K562 (cell line): Measurements from ENCODE around the gene DCST1. TPM values are rescaled to one million over a fixed set of nuclear protein-coding genes. Genes with fewer than 3 reads are reported as not detected.

Experiments used
- ARID4B ChIP-seq: sonication (generic); formaldehyde crosslinking; IDR thresholded peaks from 2 replicates; pipeline ENCODE4 v1.8.0; 2022; ENCODE audit warnings: mild to moderate bottlenecking, missing genetic modification reagents
- CREB1 ChIP-seq, 2 experiments: sonication (generic) in 1 of 2; formaldehyde crosslinking in 1 of 2; IDR thresholded peaks; 2 replicates each; pipeline versions ENCODE4 v1.6.1 to v1.8.0; 2012 to 2022; ENCODE audit warnings: inconsistent platforms in 1 of 2, mild to moderate bottlenecking in 1 of 2, missing genetic modification reagents in 1 of 2, moderate library complexity in 1 of 2
- CXXC5 ChIP-seq: fragments of 250-450 bp; sonication (Bioruptor Pico); IDR thresholded peaks from 2 replicates; pipeline ENCODE4 v1.8.0; 2022; ENCODE audit warnings: inconsistent platforms, mild to moderate bottlenecking, moderate library complexity
- DEAF1 ChIP-seq: fragments of 450-650 bp; formaldehyde crosslinking; IDR thresholded peaks from 2 replicates; pipeline ENCODE4 v1.4.0; 2020; ENCODE audit warnings: mild to moderate bottlenecking, moderate library complexity
- HDAC1 ChIP-seq, 2 experiments: fragments of 450-650 bp; IDR thresholded peaks; 2 replicates each; pipeline ENCODE4 v1.6.1; 2016 to 2017; ENCODE audit warnings: inconsistent platforms in 1 of 2, mild to moderate bottlenecking in 1 of 2, moderate library complexity in 1 of 2
- KAT7 ChIP-seq: sonication (generic); formaldehyde crosslinking; IDR thresholded peaks from 2 replicates; pipeline ENCODE4 v1.8.0; 2022; ENCODE audit warnings: missing genetic modification reagents, mild to moderate bottlenecking, borderline replicate concordance
- KDM5B ChIP-seq: fragments of 200-600 bp; sonication (generic); IDR thresholded peaks from 2 replicates; pipeline ENCODE4 v1.6.1; 2012; ENCODE audit warnings: low read depth, mild to moderate bottlenecking, moderate library complexity, low read length, control low read depth, inconsistent platforms; ENCODE audit not compliant: insufficient replicate concordance
- RAD51 ChIP-seq: fragments of 450-650 bp; IDR thresholded peaks from 2 replicates; pipeline ENCODE4 v1.7.1; 2016; ENCODE audit warnings: low read depth, mild to moderate bottlenecking, borderline replicate concordance
- RNF219 ChIP-seq: fragments of 250-450 bp; sonication (Bioruptor Pico); IDR thresholded peaks from 2 replicates; pipeline ENCODE4 v1.5.0; 2022; ENCODE audit warnings: mild to moderate bottlenecking
- VEZF1 ChIP-seq: fragments of 200-800 bp; sonication (Bioruptor generic); IDR thresholded peaks from 2 replicates; pipeline ENCODE4 v1.6.1; 2017; ENCODE audit warnings: missing genetic modification characterization, missing compliant biosample characterization
- ZHX1 ChIP-seq: fragments of 150-350 bp; conservative IDR thresholded peaks from 2 replicates; pipeline ENCODE4 v1.6.1; 2014; ENCODE audit warnings: low read length
- ZNF212 ChIP-seq: fragments of 450-650 bp; formaldehyde crosslinking; IDR thresholded peaks from 2 replicates; pipeline ENCODE4 v1.4.0; 2020; ENCODE audit warnings: mild to moderate bottlenecking
- polyA plus RNA-seq, 8 experiments: library from polyadenylated mRNA; depleted of rRNA in 4 of 8; stranded (reverse) in 5 of 8; unstranded in 3 of 8; fragments of >200 nt; fragmentation: Nextera tagmentation in 2 of 8; fragmentation: Illumina TruSeq in 1 of 8; extraction: Ambion mirVana in 2 of 8; extraction: Trizol in 1 of 8; gene quantifications; 2 replicates each; pipeline versions ENCODE4 v1.2.1 to v1.2.3, GENCODE V29; 2011 to 2014; ENCODE audit warnings: inconsistent platforms in 1 of 8, missing spikeins in 1 of 8
- total RNA-seq, 7 experiments: library from RNA; depleted of rRNA in 6 of 7; stranded (reverse); fragments of >200 nt in 6 of 7; fragmentation: Illumina TruSeq in 2 of 7; extraction: Trizol in 2 of 7; gene quantifications; 2 replicates each; pipeline versions ENCODE4 v1.2.1 to v1.2.3, GENCODE V29; 2011 to 2021; ENCODE audit warnings: low replicate concordance in 1 of 7

The DCST1 gene
- total and polyA plus RNA-seq, 9 of the 15 experiments (the other 6 are each of a cell fraction or from before 2014, with no cell fraction given) = not detected

GRCh38 chr1:155080312-155081228, 46.9 kb downstream of the DCST1 start (continued):
- TF ChIP-seq RAD51 (peak; percentile 93), CXXC5 (peak; percentile 63; the same call in 1 of the 2 replicates), ARID4B (CRISPR knock-in tag) (0 out of 2 replicates have a peak, but pooled peaks have one; percentile 30), KAT7 (0 out of 2 replicates have a peak, but pooled peaks have one; percentile 78), DEAF1 (no peak), HDAC1 (IDR thresholded peaks at IDR 0.05) (peak in 1 of 2 experiments; percentile 40; a peak in 2 of 4 replicates), ZHX1 (no peak), ZNF212 (CRISPR knock-in tag) (no peak), CREB1 (IDR thresholded peaks at IDR 0.05) (no peak), CREB1 (CRISPR knock-in tag; IDR thresholded peaks at IDR 0.05) (0 out of 2 replicates have a peak, but pooled peaks have one; percentile 48), VEZF1 (CRISPR knock-in tag) (peak; percentile 64), KDM5B (peak; percentile 38), RNF219 (no peak)
